GM19452 (cell line): ENCODE data around the gene CCL14.

ENCODE experiments used
- ATAC-seq: cut with Tn5 transposase; IDR thresholded peaks from one replicate; pipeline ENCODE4 v1.9.1; 2021; ENCODE audit not compliant: unreplicated experiment

The CCL14 gene

DNA sequence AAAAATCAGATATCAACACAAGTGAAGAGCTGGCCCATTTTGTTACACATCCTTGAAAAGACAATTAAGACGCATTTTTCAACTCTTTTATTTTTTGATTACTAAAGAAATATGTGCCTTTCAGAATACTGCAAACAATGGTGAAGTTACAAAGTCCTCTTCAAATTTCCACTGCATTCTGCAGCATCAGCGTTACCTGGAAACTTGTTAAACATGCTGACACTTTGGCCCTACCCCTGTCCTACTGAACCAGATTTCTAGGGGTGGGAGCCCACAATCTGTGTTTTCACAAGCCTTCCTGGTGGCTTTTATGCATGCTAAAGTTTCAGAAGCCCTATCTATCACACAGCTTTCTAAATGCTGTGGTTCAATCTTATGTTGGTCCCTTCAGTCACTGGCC is 4.5 kb upstream of the CCL14 start:
- no peak for ATAC-seq

DNA sequence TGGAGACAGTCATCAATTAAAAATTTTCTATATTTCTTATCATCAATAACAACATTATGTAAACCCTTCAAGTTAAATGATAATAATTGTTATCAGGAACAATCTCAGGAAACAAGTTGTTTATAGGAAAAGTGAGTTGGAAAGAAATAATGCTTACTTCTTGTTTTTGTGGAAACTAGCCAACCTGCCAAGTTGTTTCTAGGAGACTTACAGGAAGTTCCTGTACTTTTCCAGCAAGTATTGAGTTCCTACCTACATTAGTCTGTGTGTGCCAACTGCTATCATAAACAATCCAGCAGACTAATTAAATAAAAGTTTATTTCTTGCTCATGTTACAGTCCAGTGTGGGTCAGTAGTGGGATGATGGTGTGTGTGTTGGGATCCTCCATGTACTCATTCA is 1.6 kb upstream of the CCL14 start:
- no peak for ATAC-seq

DNA sequence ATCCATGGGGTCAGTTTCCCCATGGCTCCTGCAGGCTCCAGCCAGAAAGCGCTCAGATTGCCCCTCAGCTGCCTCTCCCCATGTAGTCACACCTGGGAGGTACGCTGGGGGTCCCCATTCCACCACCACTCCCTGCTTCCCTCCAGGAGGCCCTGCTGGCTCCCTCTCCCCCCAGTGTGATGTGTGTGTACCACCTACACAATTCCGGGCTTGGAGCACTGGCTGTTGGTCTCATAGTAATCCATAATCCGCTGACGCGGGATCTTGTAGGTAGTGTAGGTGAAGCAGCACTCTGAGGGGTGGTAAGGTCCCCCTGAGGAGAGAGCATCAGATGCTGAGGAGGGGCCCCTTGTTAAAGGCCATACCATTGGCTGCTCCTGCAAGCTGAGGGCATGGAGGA is 2.4 kb downstream of the CCL14 start:
- no peak for ATAC-seq

DNA sequence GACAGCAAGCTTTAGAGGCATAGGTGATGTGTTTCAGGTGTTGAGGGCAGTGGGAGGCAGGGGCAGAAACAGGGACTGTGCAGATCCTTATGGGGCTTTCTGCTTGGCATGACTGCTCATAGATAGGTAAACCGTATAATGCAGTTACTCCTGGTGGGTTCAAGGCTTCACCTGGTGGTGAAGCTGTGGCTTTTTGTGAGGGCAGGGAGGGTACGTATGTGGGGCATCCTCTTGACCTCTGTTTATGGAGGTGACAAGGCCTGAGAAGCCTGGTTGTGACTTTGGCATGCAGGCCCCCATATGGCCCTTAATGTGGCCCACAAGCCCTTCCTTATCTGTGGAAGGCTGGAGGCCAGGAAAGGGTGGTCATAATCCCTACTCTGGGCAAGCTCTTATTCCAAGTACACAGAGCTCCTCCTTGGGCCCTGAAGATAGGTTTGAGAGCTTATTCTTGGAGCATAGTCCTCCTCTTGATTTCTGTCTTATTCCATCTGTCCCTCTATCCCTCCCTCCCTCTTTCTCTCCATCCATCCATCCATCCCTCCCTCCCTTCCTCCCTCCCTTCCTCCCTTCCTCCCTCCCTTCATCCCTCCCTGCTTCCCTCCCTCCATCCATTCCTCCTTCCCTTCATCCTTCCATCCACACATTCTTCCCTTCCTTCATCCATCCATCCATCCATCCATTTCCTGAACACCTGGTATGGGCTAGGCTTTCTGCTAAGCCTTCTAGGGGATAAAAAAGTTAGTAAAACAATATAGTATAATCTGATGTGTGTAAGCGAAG is 3.9 kb downstream of the CCL14 start:
- no peak for ATAC-seq

DNA sequence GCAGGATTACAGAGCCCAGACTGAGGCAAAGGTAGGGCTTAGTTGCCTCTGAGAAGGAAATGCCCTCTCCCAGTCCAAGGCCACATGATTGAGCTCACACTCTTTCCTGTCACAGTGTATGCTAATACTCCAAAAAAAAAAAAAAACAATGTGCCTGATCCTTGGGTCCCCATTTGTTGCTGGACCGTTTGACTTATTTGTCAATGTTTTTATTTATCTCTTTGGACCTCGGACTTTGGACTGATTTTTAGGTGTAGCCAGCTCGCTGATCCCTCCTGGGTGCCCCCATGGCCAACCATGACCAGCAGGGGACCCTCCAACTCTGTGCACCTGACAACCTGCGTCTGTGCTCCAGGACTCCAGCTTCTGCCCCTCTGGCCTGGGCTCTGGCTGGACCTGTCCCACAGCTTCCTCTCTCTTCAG is 4.6 kb downstream of the CCL14 start:
- no peak for ATAC-seq

DNA sequence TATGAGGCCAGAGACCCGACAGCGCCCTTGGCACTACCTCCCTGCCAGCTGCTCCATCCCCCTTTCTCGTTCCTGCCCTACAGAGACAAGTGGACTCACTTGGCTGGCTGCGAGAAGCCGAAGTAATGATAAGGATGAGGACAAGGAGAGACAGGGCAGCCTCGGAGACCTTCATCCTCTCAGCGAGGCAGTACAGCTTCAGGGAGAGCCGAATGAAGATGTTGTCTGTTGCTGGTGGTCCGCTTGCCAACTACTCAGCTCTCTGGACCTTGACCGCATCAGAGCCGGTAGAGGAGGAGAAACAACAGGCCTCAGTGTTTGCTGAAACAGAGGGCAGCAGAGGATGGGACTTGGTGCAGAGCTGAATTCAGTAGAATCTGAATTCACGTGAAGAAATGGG is 5.3 kb downstream of the CCL14 start, which contains the start of gene CCL16:
CCL16 (minus strand) TSS at position 252 of the 400 bp plus-strand sequence; CDS start at position 175, 77 bp downstream.
- no peak for ATAC-seq

DNA sequence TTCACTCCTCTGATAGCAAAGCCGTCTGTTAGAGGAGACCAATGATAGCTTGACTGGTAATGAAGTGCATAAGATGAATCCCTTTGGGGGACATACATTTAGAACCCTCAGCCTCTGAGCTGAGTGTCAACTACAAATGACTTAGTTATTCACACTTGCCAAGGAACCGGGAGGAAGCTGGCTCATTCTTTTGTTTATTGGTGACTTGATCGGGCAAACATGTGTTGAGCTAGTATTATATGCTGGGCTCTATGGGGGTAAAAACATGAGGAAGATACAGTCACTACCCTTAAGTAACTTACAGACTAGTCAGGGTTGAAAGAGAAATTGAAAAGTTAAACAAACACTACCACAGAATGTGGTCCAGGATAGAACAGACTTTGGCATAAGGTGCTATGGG is 8.2 kb downstream of the CCL14 start:
- no peak for ATAC-seq

DNA sequence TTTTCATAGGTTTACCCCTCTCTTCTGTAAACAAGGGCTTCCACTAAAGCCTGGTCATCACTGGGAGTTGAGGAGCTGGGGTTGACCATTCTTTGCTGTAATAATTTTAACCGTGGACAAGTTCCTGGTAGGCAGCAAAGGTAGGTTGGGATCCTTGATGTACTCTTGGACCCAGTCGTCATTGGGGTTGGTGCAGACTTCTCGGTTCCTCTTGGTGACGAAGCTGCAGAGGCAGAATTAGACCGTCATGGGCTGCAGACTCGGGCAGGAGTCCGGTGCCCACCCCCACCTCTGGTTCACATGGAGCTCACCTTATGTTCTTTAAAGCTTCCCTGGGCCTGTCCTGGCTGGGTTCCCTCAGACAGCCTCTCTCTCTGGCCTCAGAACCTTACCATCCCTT is 9.0 kb downstream of the CCL14 start:
- no peak for ATAC-seq

DNA sequence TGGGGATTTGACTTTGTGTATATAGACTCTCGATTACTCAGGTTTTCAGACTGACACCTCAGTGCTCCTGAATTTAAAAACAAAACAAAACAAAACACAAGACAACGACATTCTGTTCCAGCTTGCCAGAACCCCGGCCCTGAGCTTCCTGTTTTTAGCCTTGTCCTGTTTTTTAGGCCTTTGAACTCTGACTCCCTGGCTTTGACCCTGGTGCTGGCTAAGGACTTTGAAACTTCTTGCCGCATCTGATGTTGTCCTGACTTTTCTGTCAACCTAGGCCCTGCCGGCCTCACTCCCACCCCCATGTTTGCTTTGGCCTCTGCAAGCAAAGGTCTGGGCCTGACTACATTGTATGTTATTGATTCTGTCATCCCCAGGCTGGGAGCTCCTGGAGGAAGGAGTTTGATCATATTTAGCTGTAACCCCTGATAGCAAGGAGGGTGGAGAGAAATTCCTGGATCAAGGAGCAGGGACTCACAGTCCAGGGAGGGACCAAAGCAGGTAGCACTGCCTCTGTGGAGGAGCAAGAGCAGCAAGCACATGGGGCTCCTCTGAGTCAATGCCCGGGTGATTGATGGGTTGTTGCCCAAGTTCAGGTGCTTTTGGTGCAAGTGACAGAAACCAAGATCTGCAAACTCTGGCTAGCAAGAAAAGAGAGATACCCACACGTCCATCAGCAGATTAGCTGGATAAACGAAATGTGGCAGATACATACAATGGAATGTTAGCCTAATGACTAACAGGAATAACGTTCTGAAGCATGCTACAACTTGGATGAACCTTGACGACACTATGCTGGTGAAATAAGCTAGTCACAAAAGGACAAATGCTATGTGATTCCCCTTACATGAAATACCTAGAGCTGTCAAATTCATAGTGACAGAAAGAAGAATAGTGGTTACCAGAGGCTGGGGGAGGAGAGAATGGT is 12.9 kb downstream of the CCL14 start:
- no peak for ATAC-seq

DNA sequence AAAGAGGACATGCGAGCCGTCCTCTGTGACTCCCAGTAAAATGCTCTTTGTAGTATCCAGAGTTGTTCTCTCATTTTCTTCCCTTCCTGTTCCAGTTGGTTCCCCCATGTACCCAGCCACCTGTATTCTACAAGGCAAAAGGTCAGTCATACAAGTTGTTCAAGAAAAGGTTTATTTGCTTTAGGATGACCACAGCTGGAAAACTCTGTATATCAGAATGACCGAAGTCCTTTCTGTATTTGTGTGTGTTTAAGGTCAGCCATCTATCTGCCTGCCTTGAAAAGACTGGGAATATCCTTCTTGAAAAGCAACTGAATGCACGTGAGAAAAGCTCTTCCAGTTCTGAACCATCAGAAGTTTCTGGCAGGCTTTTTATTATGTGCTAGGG is 13.6 kb downstream of the CCL14 start:
- ATAC-seq, result no peak

DNA sequence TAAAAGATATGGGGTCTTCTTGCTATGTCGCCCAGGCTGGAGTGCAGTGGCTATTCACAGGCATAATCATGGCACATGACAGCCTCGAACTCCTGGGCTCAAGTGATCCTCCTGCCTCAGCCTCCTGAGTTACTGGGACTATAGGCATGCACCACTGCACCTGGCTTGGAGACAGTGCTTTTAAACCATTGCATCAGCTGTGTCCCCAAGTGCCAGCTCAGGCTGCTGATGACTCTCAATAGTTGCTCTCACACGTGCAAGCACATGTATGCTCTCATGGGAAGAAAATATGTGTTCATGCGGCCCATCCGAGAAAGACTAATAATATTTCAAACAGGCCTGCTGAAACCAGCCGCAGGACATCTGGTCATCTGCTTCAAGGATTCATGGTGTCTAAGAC is 14.0 kb downstream of the CCL14 start:
- no peak for ATAC-seq

DNA sequence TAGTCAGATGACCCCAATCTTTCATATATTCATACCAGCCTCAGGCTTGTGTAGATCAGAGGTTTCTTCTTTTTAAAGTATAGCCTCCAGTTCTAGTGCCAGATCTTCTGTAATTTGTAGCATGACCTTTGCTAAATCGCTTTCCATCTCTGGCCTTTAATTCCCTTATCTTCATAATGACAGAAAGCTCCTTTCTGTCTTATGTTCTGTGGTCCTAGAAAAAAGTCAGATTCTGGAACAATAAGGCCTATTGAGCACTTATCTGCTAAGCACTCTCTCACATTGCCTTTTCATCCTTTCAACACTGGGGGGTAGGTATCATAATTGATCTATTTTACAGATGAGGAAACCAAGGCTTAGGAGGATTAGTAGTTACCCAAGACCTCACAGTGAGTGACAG is 14.5 kb downstream of the CCL14 start:
- ATAC-seq, result no peak

DNA sequence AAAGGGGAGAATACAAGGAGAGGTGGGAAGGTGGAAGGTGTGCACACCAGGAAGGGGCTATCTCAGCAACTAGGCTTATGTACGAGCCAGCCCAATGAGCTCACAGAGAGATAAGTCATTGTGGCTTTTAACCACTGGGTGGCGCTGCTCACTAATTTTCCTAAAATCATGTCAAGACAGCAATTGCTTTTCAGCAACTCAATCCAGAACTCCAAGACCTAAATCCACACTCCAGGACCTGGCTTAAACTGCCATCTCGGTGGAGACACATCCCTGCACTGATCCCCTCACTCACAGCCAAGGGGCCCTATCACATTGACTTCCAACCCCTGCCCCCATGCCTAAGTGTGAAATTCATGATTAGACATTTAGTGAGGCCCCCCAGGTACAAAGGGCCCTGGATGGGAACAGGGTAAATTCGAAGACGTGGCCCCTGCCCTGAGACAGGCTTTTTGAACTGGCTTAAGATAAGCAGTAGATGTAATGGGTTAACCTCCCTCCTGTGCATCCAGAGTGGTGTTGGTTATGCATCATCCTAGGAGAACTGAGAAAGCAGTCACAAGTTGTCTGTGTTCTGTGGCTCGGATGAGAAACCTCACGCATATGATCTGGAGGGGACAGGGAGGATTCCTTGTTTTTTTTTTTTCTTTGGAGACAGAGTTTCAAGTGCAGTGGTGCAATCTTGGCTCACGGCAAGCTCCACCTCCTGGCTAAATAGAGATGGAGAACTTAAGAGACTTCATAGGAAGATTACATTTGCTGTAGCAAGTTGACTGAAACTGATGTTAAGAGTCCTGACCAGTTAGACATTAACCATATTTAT is 16.8 kb downstream of the CCL14 start:
- ATAC-seq, result no peak

DNA sequence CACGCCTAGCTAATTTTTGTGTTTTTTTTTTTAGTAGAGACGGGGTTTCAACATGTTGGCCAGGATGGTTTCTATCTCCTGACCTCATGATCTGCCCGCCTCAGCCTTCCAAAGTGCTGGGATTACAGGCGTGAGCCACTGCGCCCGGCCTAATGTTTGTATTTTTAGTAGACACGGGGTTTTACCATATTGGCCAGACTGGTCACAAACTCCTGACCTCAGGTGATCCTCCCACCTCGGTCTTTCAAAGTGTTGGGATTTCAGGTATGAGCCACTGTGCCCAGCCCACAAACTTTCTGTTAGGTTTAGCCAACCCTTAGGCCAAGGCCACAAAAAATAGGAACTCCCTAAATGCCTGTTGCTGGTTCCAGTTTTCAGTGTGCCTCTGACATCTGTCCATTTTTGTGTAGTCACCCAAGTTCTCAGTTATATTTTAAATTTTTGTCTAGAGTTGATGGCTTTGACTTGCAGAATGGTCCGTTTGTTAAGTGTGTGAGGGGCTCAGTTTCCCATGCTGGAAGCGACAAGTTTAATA is 17.9 kb downstream of the CCL14 start:
- ATAC-seq, result no peak

DNA sequence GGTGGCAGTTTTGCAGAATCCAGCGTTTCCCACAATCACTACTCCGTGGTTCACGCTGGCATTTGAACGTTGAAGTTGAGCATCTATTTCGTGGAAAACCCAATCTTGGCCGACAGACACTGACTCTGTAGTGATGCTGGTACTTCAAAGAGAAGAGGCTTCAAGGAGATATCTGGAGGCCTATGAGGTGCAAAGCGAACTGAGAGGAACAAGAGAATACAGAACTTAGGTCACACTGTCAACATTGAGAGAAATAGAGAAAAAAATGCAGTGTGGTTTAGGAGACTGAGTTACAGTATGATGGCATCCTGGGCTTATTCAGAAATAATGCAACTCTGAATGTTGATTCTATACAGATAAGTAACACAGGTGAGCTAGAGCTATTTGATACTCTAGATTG is 21.3 kb downstream of the CCL14 start:
- ATAC-seq, result no peak

DNA sequence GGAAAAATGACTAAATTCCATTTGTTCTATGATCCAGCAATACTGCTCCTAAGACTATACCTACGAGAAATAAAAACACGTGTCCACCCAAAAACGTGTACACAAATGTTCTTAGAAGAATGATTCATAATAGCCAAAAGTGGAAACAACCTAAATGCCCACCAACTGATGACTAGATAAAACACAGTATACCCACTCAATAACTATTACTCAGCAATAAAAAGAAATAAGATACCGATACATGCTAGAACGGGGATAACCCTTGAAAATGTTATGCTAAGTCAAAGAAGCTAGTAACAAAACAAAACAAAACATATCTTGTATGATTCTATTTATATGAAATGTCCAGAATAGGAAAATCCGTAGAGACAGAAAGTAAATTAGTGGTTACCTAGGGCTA is 22.9 kb downstream of the CCL14 start:
- no peak for ATAC-seq

DNA sequence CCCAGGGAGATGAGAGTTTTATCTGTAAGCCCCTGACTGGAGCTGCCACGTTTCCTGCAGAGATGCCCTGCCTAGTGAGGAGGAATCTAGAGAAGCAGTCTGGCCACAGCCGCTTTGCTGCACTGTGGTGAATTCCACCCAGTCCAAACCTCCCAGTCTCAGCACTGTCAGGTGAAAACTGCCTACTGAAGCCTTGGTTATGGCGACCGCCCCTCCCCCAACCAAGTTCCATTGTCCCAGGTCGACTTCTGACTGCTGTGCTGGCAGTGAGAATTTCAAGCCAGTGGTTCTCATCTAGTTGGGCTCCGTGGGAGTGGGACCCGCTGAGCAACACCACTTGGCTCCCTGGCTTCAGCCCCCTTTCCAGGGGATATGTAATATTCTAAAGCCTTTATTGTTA is 32.8 kb downstream of the CCL14 start:
- ATAC-seq, result no peak

DNA sequence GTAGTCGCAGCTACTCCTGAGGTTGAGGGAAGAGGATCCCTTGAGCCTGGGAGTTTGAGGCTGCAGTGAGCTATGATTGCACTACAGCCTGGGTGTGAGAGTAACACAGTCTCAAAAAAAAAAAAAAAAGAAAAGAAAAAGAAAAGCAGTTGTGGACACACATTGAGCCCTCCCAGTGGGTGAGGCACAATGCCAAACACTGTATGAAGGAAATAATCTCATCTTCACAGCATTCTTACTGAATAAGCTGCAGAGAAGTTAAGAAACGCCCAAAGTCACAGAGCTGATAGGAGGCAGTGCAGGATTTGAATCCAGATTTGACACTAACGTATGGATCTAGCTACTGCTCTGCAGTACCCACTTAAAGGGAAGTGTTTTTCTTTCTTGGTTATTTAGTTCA is 37.1 kb downstream of the CCL14 start:
- ATAC-seq, result no peak

DNA sequence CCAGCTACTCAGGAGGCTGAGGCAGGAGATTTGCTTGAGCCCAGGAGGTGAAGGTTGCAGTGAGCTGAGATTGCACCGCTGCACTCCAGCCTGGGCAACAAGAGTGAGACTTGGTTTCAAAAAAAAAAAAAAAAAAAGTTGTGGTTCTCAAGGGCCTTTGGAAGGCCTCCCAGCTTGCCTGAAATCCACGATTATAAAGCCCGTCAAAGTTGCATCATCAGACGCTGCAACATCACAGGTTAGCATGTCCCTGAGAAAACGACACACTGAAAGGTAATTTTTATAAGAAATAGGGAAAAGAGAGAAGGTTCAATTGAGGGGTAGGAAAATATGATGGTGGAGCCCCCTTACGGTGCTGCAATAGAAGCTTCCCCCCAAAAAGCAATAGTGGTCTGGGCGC is 38.4 kb downstream of the CCL14 start:
- ATAC-seq, result no peak

DNA sequence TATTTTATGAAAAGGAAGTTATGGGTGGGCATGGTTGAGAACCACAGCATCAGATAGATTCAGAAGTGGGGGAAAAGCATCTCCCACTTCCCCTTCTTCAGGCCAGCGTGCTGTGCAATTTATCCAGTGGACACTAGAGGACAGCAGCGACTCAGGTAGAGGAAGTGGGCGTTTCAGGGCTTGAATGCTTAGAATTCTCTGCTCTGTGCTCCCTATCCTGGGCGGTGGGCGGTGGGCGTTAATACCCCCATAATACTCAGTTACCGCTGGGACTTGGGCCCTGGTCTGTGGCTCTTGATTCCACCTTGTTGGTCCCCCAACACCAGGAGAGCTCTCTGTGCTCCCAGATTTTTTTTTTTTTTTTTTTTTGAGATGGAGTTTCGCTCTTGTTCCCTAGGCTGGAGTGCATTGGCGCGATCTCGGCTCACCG is 39.4 kb downstream of the CCL14 start:
- ATAC-seq, result no peak

DNA sequence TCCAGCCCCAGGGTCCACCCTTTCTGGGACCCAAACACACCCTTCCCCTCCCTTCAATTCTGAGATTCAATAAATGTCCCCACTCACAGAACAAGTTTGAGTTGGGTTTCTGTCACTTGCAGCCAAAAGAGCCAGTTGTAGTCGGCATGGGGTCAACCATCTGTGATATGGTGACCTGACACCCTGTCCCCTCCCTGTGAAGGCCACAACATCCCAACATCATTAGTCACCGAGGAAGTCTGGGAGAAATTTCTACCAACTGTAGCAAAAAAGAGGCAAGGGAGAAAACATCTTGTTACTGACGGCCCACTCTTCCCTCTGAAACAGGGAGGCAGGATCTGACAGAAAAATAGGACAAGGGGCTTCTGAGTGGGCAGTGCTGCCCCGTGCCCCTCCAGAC is 42.4 kb downstream of the CCL14 start:
- no peak for ATAC-seq
